VCaP (cell line): ENCODE measurements around the gene ARID5A.

ENCODE experiments used
- H3K27ac ChIP-seq: fragments of 450-650 bp; 2 replicates; pipeline ENCODE4 v1.5.1; 2017
- TF ChIP-seq, protein P1 (sequence below): fragments of 450-650 bp; conservative IDR thresholded peaks from 2 replicates; pipeline ENCODE4 v1.5.1; 2017; ENCODE audit warnings: mild to moderate bottlenecking, moderate library complexity

Gene ARID5A

GRCh38 chr2:96547731-96548171 is 11.2 kb downstream of the ARID5A start:
- TF ChIP-seq, protein P1, sequence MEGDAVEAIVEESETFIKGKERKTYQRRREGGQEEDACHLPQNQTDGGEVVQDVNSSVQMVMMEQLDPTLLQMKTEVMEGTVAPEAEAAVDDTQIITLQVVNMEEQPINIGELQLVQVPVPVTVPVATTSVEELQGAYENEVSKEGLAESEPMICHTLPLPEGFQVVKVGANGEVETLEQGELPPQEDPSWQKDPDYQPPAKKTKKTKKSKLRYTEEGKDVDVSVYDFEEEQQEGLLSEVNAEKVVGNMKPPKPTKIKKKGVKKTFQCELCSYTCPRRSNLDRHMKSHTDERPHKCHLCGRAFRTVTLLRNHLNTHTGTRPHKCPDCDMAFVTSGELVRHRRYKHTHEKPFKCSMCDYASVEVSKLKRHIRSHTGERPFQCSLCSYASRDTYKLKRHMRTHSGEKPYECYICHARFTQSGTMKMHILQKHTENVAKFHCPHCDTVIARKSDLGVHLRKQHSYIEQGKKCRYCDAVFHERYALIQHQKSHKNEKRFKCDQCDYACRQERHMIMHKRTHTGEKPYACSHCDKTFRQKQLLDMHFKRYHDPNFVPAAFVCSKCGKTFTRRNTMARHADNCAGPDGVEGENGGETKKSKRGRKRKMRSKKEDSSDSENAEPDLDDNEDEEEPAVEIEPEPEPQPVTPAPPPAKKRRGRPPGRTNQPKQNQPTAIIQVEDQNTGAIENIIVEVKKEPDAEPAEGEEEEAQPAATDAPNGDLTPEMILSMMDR, result no peak
- H3K27ac ChIP-seq, result no peak overlapping the region

- peak overlapping the region; percentile 67 for H3K27ac ChIP-seq
- TF ChIP-seq, protein P1, result no peak
These were observed 12.3 kb downstream of the ARID5A start for GRCh38 chr2:96548558-96549465.

- TF ChIP-seq, protein P1, result no peak
- peak overlapping the region; percentile 67 for H3K27ac ChIP-seq
These were observed 12.9 kb downstream of the ARID5A start for GRCh38 chr2:96549466-96549785.

DNA sequence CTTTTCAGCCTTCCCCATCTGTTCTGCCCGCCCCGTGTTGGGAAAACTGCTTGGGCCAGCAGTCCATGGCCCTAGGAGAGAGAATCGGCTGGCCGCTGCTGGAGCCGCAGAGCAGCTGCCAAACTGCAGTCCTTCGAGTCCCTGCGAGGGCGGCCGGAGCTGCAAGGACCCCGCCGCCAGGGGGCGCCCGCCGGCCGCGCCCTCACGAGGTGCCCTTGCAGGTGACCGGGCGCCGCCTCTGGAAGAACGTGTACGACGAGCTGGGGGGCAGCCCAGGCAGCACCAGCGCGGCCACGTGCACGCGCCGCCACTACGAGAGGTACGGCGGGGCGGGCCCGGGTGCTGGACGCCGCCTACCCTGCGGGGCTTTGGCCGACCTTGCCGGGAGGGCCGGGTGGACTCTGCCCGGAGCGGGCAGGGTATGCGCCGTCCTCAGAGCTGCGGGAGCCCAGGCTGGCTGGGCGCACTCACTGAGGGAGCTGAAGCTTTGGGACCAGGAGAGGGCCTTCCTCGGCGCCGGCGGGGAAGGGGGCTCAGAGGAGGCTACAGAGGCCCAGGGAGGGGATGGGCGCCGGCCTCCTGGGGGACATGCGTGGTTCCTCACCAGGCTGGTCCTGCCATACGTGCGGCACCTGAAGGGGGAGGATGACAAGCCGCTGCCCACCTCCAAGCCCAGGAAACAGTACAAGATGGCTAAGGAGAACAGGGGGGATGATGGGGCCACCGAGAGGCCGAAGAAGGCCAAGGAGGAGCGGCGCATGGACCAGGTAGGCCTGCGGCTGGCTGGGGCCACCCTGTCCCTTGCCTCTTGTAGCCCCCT is 13.6 kb downstream of the ARID5A start:
- TF ChIP-seq, protein P1, result peak; percentile 93
- H3K27ac ChIP-seq, result peak overlapping the region; percentile 67

DNA sequence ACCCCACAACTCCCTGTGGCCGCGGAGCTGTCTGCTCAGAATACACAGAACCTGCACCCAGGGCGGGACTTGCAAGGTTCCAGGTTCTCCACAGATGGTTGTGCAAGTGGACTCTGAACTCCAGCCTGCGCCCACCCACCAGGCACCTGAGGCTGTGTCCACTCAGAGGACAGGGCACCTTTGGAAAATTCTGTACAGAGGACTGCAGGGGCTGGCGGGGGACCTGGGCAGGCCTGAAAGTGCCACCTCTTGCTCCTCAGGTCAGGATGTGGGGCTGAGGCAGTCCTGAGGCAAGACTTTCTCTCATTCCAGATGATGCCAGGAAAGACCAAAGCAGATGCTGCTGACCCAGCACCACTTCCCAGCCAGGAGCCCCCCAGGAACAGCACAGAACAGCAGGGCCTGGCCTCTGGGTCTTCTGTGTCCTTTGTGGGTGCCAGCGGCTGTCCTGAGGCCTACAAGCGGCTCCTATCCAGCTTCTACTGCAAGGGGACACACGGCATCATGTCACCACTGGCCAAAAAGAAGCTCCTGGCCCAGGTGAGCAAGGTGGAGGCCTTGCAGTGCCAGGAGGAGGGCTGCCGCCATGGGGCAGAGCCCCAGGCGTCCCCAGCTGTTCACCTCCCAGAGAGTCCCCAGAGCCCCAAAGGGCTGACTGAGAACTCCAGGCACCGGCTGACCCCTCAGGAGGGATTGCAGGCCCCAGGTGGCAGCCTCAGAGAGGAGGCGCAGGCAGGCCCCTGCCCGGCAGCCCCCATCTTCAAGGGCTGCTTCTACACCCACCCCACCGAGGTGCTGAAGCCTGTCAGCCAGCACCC is 14.4 kb downstream of the ARID5A start:
- TF ChIP-seq, protein P1, result no peak
- peak overlapping the region; percentile 67 for H3K27ac ChIP-seq

DNA sequence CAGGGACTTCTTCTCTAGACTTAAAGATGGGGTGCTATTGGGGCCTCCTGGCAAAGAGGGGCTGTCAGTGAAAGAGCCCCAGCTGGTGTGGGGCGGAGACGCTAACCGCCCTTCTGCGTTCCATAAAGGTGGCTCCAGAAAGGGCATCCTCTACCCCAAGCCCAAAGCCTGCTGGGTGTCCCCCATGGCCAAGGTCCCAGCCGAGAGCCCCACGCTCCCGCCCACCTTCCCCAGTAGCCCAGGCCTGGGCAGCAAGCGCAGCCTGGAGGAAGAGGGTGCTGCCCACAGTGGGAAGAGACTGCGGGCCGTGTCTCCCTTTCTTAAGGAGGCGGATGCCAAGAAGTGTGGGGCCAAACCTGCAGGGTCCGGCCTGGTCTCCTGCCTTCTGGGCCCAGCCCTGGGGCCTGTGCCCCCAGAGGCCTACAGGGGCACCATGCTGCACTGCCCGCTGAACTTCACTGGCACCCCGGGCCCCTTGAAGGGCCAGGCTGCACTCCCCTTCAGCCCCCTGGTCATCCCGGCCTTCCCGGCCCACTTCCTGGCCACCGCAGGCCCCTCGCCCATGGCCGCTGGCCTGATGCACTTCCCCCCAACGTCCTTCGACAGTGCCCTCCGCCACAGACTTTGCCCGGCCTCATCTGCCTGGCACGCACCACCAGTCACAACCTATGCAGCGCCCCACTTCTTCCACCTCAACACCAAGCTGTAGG is 15.2 kb downstream of the ARID5A start:
- TF ChIP-seq, protein P1, result no peak
- H3K27ac ChIP-seq, result peak overlapping the region; percentile 67; the same call in 1 of the 2 replicates
